Liver (tissue), 9 donors: ENCODE data around the gene GHDC. TPM values are rescaled to one million over a fixed set of nuclear protein-coding genes. Genes with fewer than 3 reads are reported as not detected.

Experiments used
- DNase-seq: peaks from one replicate; pipeline ENCODE4 v3.0.0-alpha.2; 2017; ENCODE audit warnings: low spot score
- H3K27ac ChIP-seq, 2 donors: one replicate each; pipeline ENCODE4 v1.7.0; 2013; ENCODE audit warnings: inconsistent platforms in 2 of 2, low read length in 2 of 2, control low read depth in 1 of 2, low read depth in 1 of 2, mild to moderate bottlenecking in 1 of 2
- H3K27me3 ChIP-seq, 4 donors: one replicate each; pipeline versions ENCODE4 v1.6.1 to v1.7.0; 2013; ENCODE audit warnings: low read length in 3 of 4, inconsistent platforms in 1 of 4, mild to moderate bottlenecking in 1 of 4, moderate library complexity in 1 of 4; ENCODE audit not compliant: control insufficient read depth in 4 of 4, insufficient read depth in 4 of 4
- H3K36me3 ChIP-seq, 4 donors: one replicate each; pipeline versions ENCODE4 v1.6.1 to v1.7.0; 2013; ENCODE audit warnings: low read length in 3 of 4, mild to moderate bottlenecking in 3 of 4, low read depth in 1 of 4, moderate library complexity in 1 of 4; ENCODE audit not compliant: control insufficient read depth in 4 of 4, insufficient read depth in 3 of 4
- H3K4me1 ChIP-seq, 4 donors: one replicate each; pipeline versions ENCODE4 v1.6.1 to v1.7.0; 2013; ENCODE audit warnings: low read length in 3 of 4, mild to moderate bottlenecking in 3 of 4, moderate library complexity in 1 of 4; ENCODE audit not compliant: control insufficient read depth in 4 of 4, insufficient read depth in 4 of 4
- H3K4me3 ChIP-seq, 3 donors: one replicate each; pipeline versions ENCODE4 v1.6.1 to v1.7.0; 2013; ENCODE audit warnings: low read length in 3 of 3, control low read depth in 1 of 3, low read depth in 1 of 3, mild to moderate bottlenecking in 1 of 3
- H3K9ac ChIP-seq, 2 donors: one replicate each; pipeline ENCODE4 v1.7.0; 2013; ENCODE audit warnings: low read length in 2 of 2, mild to moderate bottlenecking in 2 of 2, moderate library complexity in 2 of 2, control low read depth in 1 of 2, low read depth in 1 of 2
- H3K9me3 ChIP-seq, 4 donors: one replicate each; pipeline versions ENCODE4 v1.6.1 to v1.7.0; 2013; ENCODE audit warnings: low read length in 3 of 4; ENCODE audit not compliant: control insufficient read depth in 4 of 4
- EGR1 ChIP-seq, 2 donors: IDR thresholded peaks; 2 replicates each; pipeline ENCODE4 v1.6.1; 2016 to 2018; ENCODE audit warnings: antibody characterized with exemption in 2 of 2, low read depth in 2 of 2
- FOXA1 ChIP-seq: IDR thresholded peaks from 2 replicates; pipeline ENCODE4 v1.6.1; 2016; ENCODE audit warnings: antibody characterized with exemption
- FOXA2 ChIP-seq: IDR thresholded peaks from 2 replicates; pipeline ENCODE4 v1.6.1; 2016; ENCODE audit warnings: antibody characterized with exemption
- GABPA ChIP-seq, 2 donors: IDR thresholded peaks in 1 of 2; conservative IDR thresholded peaks in 1 of 2; 2 replicates each; pipeline ENCODE4 v1.6.1; 2016; ENCODE audit warnings: antibody characterized with exemption in 2 of 2, mild to moderate bottlenecking in 1 of 2, moderate library complexity in 1 of 2
- HNF4A ChIP-seq, 2 donors: conservative IDR thresholded peaks; 2 replicates each; pipeline ENCODE4 v1.6.1; 2016; ENCODE audit warnings: antibody characterized with exemption in 2 of 2, mild to moderate bottlenecking in 2 of 2
- HNF4G ChIP-seq: IDR thresholded peaks from 2 replicates; pipeline ENCODE4 v1.6.1; 2016; ENCODE audit warnings: antibody characterized with exemption
- JUND ChIP-seq, 2 donors: IDR thresholded peaks; 2 replicates each; pipeline ENCODE4 v1.6.1; 2016; ENCODE audit warnings: antibody characterized with exemption in 2 of 2
- MAX ChIP-seq: IDR thresholded peaks from 2 replicates; pipeline ENCODE4 v1.6.1; 2016; ENCODE audit warnings: antibody characterized with exemption
- NR2F2 ChIP-seq: IDR thresholded peaks from 2 replicates; pipeline ENCODE4 v1.6.1; 2016; ENCODE audit warnings: antibody characterized with exemption
- RAD21 ChIP-seq, 2 donors: IDR thresholded peaks; 2 replicates each; pipeline ENCODE4 v1.6.1; 2016; ENCODE audit warnings: antibody characterized with exemption in 2 of 2, mild to moderate bottlenecking in 2 of 2
- RXRA ChIP-seq, 2 donors: IDR thresholded peaks; 2 replicates each; pipeline ENCODE4 v1.6.1; 2017 to 2018; ENCODE audit warnings: antibody characterized with exemption in 2 of 2, mild to moderate bottlenecking in 1 of 2
- SP1 ChIP-seq: IDR thresholded peaks from 2 replicates; pipeline ENCODE4 v1.6.1; 2018; ENCODE audit warnings: antibody characterized with exemption, mild to moderate bottlenecking
- TAF1 ChIP-seq: conservative IDR thresholded peaks from 2 replicates; pipeline ENCODE4 v1.6.1; 2016; ENCODE audit warnings: antibody characterized with exemption, mild to moderate bottlenecking
- YY1 ChIP-seq: IDR thresholded peaks from 2 replicates; pipeline ENCODE4 v1.6.1; 2016; ENCODE audit warnings: antibody characterized with exemption, mild to moderate bottlenecking
- ZBTB33 ChIP-seq: IDR thresholded peaks from 2 replicates; pipeline ENCODE4 v1.6.1; 2016; ENCODE audit warnings: antibody characterized with exemption
- WGBS: extraction: QIAGEN DNeasy Blood & Tissue Kit; methylation state at CpG from one replicate; pipeline ENCODE4 v1.1.7; 2013; 5-methylcytosine and 5-hydroxymethylcytosine counted together
- polyA plus RNA-seq, 2 donors: library from polyadenylated mRNA; stranded (reverse) in 1 of 2; unstranded in 1 of 2; fragments of 200-250 nt in 1 of 2; fragments of >200 nt in 1 of 2; fragmentation: Nextera tagmentation in 1 of 2; extraction: Ambion mirVana in 1 of 2; gene quantifications; one replicate each; pipeline versions ENCODE4 v1.2.1 to v1.2.3, GENCODE V29; 2013 to 2015
- total RNA-seq, 2 donors: library from RNA; depleted of rRNA; stranded (reverse); fragments of >200 nt; gene quantifications; one replicate each; pipeline ENCODE4 v1.2.3, GENCODE V29; 2014
- TF ChIP-seq, protein P1 (sequence below): fragments of 150-350 bp; IDR thresholded peaks from 2 replicates; pipeline ENCODE4 v1.5.1; 2017; ENCODE audit warnings: improper control_type of control experiment, low read depth, low read length; ENCODE audit not compliant: missing input control
- TF ChIP-seq, protein P2 (sequence below): IDR thresholded peaks from 2 replicates; pipeline ENCODE4 v1.6.1; 2016; ENCODE audit warnings: antibody characterized with exemption
- TF ChIP-seq, protein P3 (sequence below): IDR thresholded peaks from 2 replicates; pipeline ENCODE4 v1.6.1; 2016; ENCODE audit warnings: antibody characterized with exemption, mild to moderate bottlenecking
- donor health status: healthy.
- donor health status: healthy.
- donor health status: healthy.
- donor health status: healthy.
- donor health status: healthy.

GHDC gene
- total and polyA plus RNA-seq, 4 donors = 10.0 to 17.6 (median 12.3) TPM

DNA sequence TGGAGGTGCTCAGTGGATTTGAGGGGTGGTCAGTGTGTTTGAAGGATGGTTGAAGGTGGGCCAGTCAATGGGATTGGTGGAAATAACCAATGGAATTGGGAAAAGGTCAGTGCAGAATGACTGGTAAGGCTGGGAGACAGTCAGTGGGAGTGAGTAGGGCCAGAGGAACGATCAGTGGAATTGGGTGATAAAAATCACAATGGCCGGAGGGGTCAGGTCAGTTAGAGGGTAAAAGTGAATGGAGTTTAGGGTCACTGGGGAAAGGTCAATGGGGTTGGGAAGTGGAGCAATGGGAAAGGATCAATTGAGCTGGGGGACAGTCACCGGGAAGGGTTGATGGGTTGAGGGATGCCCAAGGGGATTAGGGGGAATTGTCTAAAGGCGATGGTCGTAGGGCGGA is 28.5 kb downstream of the GHDC start:
- no peak overlapping the region for H3K9ac ChIP-seq
- no peaks in the 10 kb centered on the region for H3K9me3 ChIP-seq
- H3K27me3 ChIP-seq = no peaks in the 10 kb centered on the region
- H3K4me3 ChIP-seq = no peak overlapping the region
- H3K27ac ChIP-seq = no peak overlapping the region
- no peaks in the 10 kb centered on the region for H3K4me1 ChIP-seq
- no peaks in the 10 kb centered on the region for H3K36me3 ChIP-seq
- no peak for DNase-seq
- TF ChIP-seq YY1 = no peak
- no peak for TF ChIP-seq MAX
- no peak for TF ChIP-seq FOXA2
- TF ChIP-seq ZBTB33 = no peak
- TF ChIP-seq HNF4A (conservative IDR thresholded peaks at IDR 0.05) = no peak
- TF ChIP-seq, protein P1, sequence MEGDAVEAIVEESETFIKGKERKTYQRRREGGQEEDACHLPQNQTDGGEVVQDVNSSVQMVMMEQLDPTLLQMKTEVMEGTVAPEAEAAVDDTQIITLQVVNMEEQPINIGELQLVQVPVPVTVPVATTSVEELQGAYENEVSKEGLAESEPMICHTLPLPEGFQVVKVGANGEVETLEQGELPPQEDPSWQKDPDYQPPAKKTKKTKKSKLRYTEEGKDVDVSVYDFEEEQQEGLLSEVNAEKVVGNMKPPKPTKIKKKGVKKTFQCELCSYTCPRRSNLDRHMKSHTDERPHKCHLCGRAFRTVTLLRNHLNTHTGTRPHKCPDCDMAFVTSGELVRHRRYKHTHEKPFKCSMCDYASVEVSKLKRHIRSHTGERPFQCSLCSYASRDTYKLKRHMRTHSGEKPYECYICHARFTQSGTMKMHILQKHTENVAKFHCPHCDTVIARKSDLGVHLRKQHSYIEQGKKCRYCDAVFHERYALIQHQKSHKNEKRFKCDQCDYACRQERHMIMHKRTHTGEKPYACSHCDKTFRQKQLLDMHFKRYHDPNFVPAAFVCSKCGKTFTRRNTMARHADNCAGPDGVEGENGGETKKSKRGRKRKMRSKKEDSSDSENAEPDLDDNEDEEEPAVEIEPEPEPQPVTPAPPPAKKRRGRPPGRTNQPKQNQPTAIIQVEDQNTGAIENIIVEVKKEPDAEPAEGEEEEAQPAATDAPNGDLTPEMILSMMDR = no peak
- TF ChIP-seq HNF4G = no peak
- no peak for TF ChIP-seq FOXA1
- no peak for TF ChIP-seq TAF1
- no peak for TF ChIP-seq RAD21 (IDR thresholded peaks at IDR 0.05)
- no peak for TF ChIP-seq RXRA (IDR thresholded peaks at IDR 0.05)
- TF ChIP-seq GABPA (IDR thresholded peaks at IDR 0.05 in 1 of 2, conservative IDR thresholded peaks at IDR 0.05 in 1 of 2) = no peak
- no peak for TF ChIP-seq JUND (IDR thresholded peaks at IDR 0.05)
- TF ChIP-seq, protein P2, sequence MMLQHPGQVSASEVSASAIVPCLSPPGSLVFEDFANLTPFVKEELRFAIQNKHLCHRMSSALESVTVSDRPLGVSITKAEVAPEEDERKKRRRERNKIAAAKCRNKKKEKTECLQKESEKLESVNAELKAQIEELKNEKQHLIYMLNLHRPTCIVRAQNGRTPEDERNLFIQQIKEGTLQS = no peak
- no peak for TF ChIP-seq EGR1 (IDR thresholded peaks at IDR 0.05; ENCODE audit: low read depth in 2 of 2)
- no peak for TF ChIP-seq NR2F2
- TF ChIP-seq, protein P3, sequence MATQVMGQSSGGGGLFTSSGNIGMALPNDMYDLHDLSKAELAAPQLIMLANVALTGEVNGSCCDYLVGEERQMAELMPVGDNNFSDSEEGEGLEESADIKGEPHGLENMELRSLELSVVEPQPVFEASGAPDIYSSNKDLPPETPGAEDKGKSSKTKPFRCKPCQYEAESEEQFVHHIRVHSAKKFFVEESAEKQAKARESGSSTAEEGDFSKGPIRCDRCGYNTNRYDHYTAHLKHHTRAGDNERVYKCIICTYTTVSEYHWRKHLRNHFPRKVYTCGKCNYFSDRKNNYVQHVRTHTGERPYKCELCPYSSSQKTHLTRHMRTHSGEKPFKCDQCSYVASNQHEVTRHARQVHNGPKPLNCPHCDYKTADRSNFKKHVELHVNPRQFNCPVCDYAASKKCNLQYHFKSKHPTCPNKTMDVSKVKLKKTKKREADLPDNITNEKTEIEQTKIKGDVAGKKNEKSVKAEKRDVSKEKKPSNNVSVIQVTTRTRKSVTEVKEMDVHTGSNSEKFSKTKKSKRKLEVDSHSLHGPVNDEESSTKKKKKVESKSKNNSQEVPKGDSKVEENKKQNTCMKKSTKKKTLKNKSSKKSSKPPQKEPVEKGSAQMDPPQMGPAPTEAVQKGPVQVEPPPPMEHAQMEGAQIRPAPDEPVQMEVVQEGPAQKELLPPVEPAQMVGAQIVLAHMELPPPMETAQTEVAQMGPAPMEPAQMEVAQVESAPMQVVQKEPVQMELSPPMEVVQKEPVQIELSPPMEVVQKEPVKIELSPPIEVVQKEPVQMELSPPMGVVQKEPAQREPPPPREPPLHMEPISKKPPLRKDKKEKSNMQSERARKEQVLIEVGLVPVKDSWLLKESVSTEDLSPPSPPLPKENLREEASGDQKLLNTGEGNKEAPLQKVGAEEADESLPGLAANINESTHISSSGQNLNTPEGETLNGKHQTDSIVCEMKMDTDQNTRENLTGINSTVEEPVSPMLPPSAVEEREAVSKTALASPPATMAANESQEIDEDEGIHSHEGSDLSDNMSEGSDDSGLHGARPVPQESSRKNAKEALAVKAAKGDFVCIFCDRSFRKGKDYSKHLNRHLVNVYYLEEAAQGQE = no peak
- TF ChIP-seq SP1 = no peak
- 84% methylated on average over 6 of the region's 6 CpGs for WGBS
